22Rv1 (cell line): ENCODE measurements around the gene OR8D1.

Experiments
- CTCF ChIP-seq: fragments of 450-650 bp; IDR thresholded peaks from 2 replicates; pipeline ENCODE4 v1.5.1; 2017; ENCODE audit warnings: mild to moderate bottlenecking
- ZFX ChIP-seq: fragments of 450-650 bp; IDR thresholded peaks from 2 replicates; pipeline ENCODE4 v1.6.1; 2017; ENCODE audit warnings: antibody characterized with exemption, borderline replicate concordance

- no peak for TF ChIP-seq CTCF
- TF ChIP-seq ZFX = no peak
These were observed 12.2 kb downstream of the OR8D1 start for GRCh38 chr11:124301548-124301947.
